Measurements from ENCODE around the gene DST. TPM values are rescaled to one million over a fixed set of nuclear protein-coding genes. Genes with fewer than 3 reads are reported as not detected.

The DST gene
- total and polyA plus RNA-seq, 2 donors (not counting 1 experiment from before 2014, with no cell fraction given): 1.5 to 1.9 TPM

GRCh38 chr6:56522495-56523270, 120.0 kb downstream of the DST start:
- ATAC-seq (ENCODE audit: low read depth) (no peak), DNase-seq (no peak)
- H3K27ac Mint-ChIP-seq: no peak overlapping the region
- Histone ChIP-seq H2AFZ (ENCODE audit: insufficient read depth, low read depth, low read length, poor library complexity, severe bottlenecking) (no peak overlapping the region), H3K36me3 (replicated peaks in 1 of 2; ENCODE audit: control extremely low read depth in 1 of 2, control insufficient read depth in 1 of 2, extremely low read depth in 1 of 2, insufficient read depth in 2 of 2, low read length in 1 of 2) (no peaks in the 10 kb centered on the region), H3K9me3 (ENCODE audit: control extremely low read depth in 1 of 3, control insufficient read depth in 2 of 3, insufficient read depth in 1 of 3, low read length in 2 of 3) (no peaks in the 10 kb centered on the region), H4K20me1 (ENCODE audit: control insufficient read depth, insufficient read depth, low read length, poor library complexity, severe bottlenecking) (no peaks in the 10 kb centered on the region), H3K27me3 (replicated peaks in 1 of 4; ENCODE audit: control extremely low read depth in 1 of 4, control insufficient read depth in 3 of 4, insufficient read depth in 4 of 4, low read length in 3 of 4) (no peaks in the 10 kb centered on the region), H3K27ac (ENCODE audit: low read length in 2 of 2) (no peak overlapping the region), H3K4me3 (ENCODE audit: control extremely low read depth in 1 of 5, extremely low read depth in 1 of 5, insufficient read depth in 1 of 5, low read depth in 2 of 5, low read length in 4 of 5) (no peak overlapping the region), H3K4me1 (ENCODE audit: control insufficient read depth in 2 of 2, insufficient read depth in 2 of 2, low read length in 2 of 2) (no peaks in the 10 kb centered on the region), H3K9ac (ENCODE audit: low read length) (no peak overlapping the region), H3K79me2 (ENCODE audit: control insufficient read depth, insufficient read depth, low read length) (no peaks in the 10 kb centered on the region), H3K4me2 (replicated peaks; ENCODE audit: low read depth, low read length, poor library complexity, severe bottlenecking) (no peak overlapping the region)
- H3K9me3 Mint-ChIP-seq (ENCODE audit: insufficient read depth): peaks cover 5% of the 10 kb centered on the region
- H3K27me3 Mint-ChIP-seq: no peaks in the 10 kb centered on the region
- CTCF ChIA-PET: no interaction called here
- no CpG with 5 or more reads among the region's 3 CpGs for WGBS (ENCODE audit: insufficient coverage)
- no peaks in the 10 kb centered on the region for H3K4me1 Mint-ChIP-seq
- no peak overlapping the region for H3K4me3 Mint-ChIP-seq
- POLR2A ChIA-PET: no interaction called here
- intact Hi-C loops (cut with micrococcal nuclease): no loop called here
- no peak for TF ChIP-seq EZH2 (IDR thresholded peaks at IDR 0.05; ENCODE audit: borderline replicate concordance, insufficient read depth, low read depth, low read length, poor library complexity, severe bottlenecking)
- no peak for TF ChIP-seq CTCF (IDR thresholded peaks at IDR 0.05)

- no peak overlapping the region for H3K9ac ChIP-seq (ENCODE audit: low read length)
- H3K4me1 ChIP-seq (ENCODE audit: control insufficient read depth in 2 of 2, insufficient read depth in 2 of 2, low read length in 2 of 2): no peaks in the 10 kb centered on the region
- Mint-ChIP-seq H3K9me3 (ENCODE audit: insufficient read depth) (peaks cover 5% of the 10 kb centered on the region), H3K27ac (no peak overlapping the region), H3K4me1 (no peaks in the 10 kb centered on the region), H3K27me3 (no peaks in the 10 kb centered on the region), H3K4me3 (no peak overlapping the region)
- no peak for DNase-seq
- H4K20me1 ChIP-seq (ENCODE audit: control insufficient read depth, insufficient read depth, low read length, poor library complexity, severe bottlenecking): no peaks in the 10 kb centered on the region
- no peaks in the 10 kb centered on the region for H3K9me3 ChIP-seq (ENCODE audit: control extremely low read depth in 1 of 3, control insufficient read depth in 2 of 3, insufficient read depth in 1 of 3, low read length in 2 of 3)
- no peaks in the 10 kb centered on the region for H3K79me2 ChIP-seq (ENCODE audit: control insufficient read depth, insufficient read depth, low read length)
- TF ChIP-seq EZH2 (IDR thresholded peaks at IDR 0.05; ENCODE audit: borderline replicate concordance, insufficient read depth, low read depth, low read length, poor library complexity, severe bottlenecking) (no peak), CTCF (IDR thresholded peaks at IDR 0.05) (no peak)
- H3K27ac ChIP-seq (ENCODE audit: low read length in 2 of 2): no peak overlapping the region
- no peaks in the 10 kb centered on the region for H3K36me3 ChIP-seq (replicated peaks in 1 of 2; ENCODE audit: control extremely low read depth in 1 of 2, control insufficient read depth in 1 of 2, extremely low read depth in 1 of 2, insufficient read depth in 2 of 2, low read length in 1 of 2)
- CTCF ChIA-PET: no interaction called here
- no peak for ATAC-seq (ENCODE audit: low read depth)
- intact Hi-C loops (cut with micrococcal nuclease): no loop called here
- H3K27me3 ChIP-seq (replicated peaks in 1 of 4; ENCODE audit: control extremely low read depth in 1 of 4, control insufficient read depth in 3 of 4, insufficient read depth in 4 of 4, low read length in 3 of 4): no peaks in the 10 kb centered on the region
- H3K4me3 ChIP-seq (ENCODE audit: control extremely low read depth in 1 of 5, extremely low read depth in 1 of 5, insufficient read depth in 1 of 5, low read depth in 2 of 5, low read length in 4 of 5): no peak overlapping the region
- no peak overlapping the region for H2AFZ ChIP-seq (ENCODE audit: insufficient read depth, low read depth, low read length, poor library complexity, severe bottlenecking)
- whole genome bisulfite sequencing (ENCODE audit: insufficient coverage): no CpG with 5 or more reads among the region's 2 CpGs
- H3K4me2 ChIP-seq (replicated peaks; ENCODE audit: low read depth, low read length, poor library complexity, severe bottlenecking): no peak overlapping the region
- POLR2A ChIA-PET: no interaction called here
Measured at GRCh38 chr6:56521976-56522375, 120.7 kb downstream of the DST start.

Measured in B cell (primary cell).